Measurements from ENCODE around the gene PREX1. TPM values are rescaled to one million over a fixed set of nuclear protein-coding genes. Genes with fewer than 3 reads are reported as not detected.

The PREX1 gene
- total and polyA plus RNA-seq, 2 of the 4 experiments (the other 2 are of a cell fraction), result 0.67 to 0.72 TPM

DNA sequence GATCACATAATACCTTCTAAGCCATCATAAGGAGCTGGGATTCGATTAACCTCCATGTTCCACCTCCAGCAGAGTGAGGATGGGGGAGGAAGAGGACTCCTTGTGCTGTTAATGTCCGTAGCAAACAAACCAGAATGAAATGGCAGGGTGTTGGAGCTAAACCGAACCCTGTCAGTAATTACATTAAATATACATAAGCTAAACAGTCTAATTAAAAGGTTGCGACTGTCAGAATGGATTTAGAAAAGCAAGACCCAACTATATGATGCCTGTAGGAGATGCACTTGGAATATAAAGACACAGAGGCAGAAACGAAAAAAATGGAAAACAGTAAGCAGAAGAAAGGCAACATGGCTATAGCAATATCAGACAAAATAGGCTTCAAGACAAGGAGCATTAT, 13.2 kb downstream of the PREX1 start:
- H3K4ac ChIP-seq (ENCODE audit: low read depth, low read length), result no peak overlapping the region
- CTCF ChIA-PET, result no interaction called here

More for the DNA sequence above, 13.2 kb downstream of the PREX1 start:
- Histone ChIP-seq H2BK20ac (ENCODE audit: low read depth, low read length) (no peak overlapping the region), H3K14ac (replicated peaks; ENCODE audit: low read depth, low read length) (no peak overlapping the region), H4K91ac (ENCODE audit: insufficient read depth, low read depth, low read length) (no peak overlapping the region), H3K23ac (ENCODE audit: low read depth, low read length) (no peak overlapping the region), H2AFZ (replicated peaks; ENCODE audit: low read length, poor library complexity) (no peak overlapping the region), H2BK5ac (ENCODE audit: low read depth, low read length, poor library complexity, severe bottlenecking) (no peak overlapping the region), H2AK9ac (replicated peaks; ENCODE audit: low read depth, low read length, poor library complexity) (no peak overlapping the region), H3K4me1 (ENCODE audit: control insufficient read depth, insufficient read depth, low read length) (no peaks in the 10 kb centered on the region), H3K18ac (ENCODE audit: low read depth, low read length) (no peak overlapping the region), H3K4me2 (ENCODE audit: low read depth, low read length) (no peak overlapping the region), H3K36me3 (ENCODE audit: control insufficient read depth, insufficient read depth, low read length) (no peaks in the 10 kb centered on the region), H3K9me1 (ENCODE audit: insufficient read depth, low read length) (no peaks in the 10 kb centered on the region), H2BK120ac (ENCODE audit: low read depth, low read length) (no peak overlapping the region), H4K5ac (ENCODE audit: low read depth, low read length) (no peak overlapping the region), H2BK15ac (ENCODE audit: low read depth, low read length) (no peak overlapping the region), H4K8ac (ENCODE audit: low read depth in 2 of 2, low read length in 2 of 2) (no peak overlapping the region), H4K20me1 (ENCODE audit: insufficient read depth, low read length) (no peaks in the 10 kb centered on the region), H3K9me3 (ENCODE audit: control insufficient read depth, insufficient read depth, low read length) (no peaks in the 10 kb centered on the region), H3K79me1 (ENCODE audit: low read depth in 1 of 2, low read length in 2 of 2) (no peaks in the 10 kb centered on the region), H3K4me3 (ENCODE audit: insufficient read depth, low read depth, low read length) (no peak overlapping the region), H2AK5ac (ENCODE audit: low read depth, low read length) (no peak overlapping the region), H3K56ac (ENCODE audit: extremely low read depth, insufficient read depth, low read length) (no peak overlapping the region), H3K27me3 (ENCODE audit: control insufficient read depth, insufficient read depth, low read length) (peaks cover 3% of the 10 kb centered on the region; the same call in 1 of the 2 replicates), H3K9ac (ENCODE audit: low read depth, low read length) (no peak overlapping the region), H3K27ac (ENCODE audit: insufficient read depth, low read length) (no peak overlapping the region)
- intact Hi-C loops (cut with micrococcal nuclease) (no loop called here), in situ Hi-C loops (cut with MboI; ENCODE audit: low sequenced_read_pairs) (no loop called here), dilution Hi-C loops (cut with HindIII; ENCODE audit: low sequenced_read_pairs, unreplicated experiment) (no loop called here)
- ATAC-seq (ENCODE audit: low read depth) (no peak), DNase-seq (no peak)
- BruUV-seq (replicated peaks), result no TSS peak
- no peak for TF ChIP-seq RFX5 (IDR thresholded peaks at IDR 0.05; ENCODE audit: low read depth, low read length)
- no peak for TF ChIP-seq NFE2L2 (IDR thresholded peaks at IDR 0.05; ENCODE audit: low read depth, low read length)
- TF ChIP-seq RCOR1 (IDR thresholded peaks at IDR 0.05; ENCODE audit: insufficient replicate concordance, low read length), result no peak
- no peak for TF ChIP-seq CTCF (conservative IDR thresholded peaks at IDR 0.05; ENCODE audit: low read depth, low read length)
- TF ChIP-seq USF2 (IDR thresholded peaks at IDR 0.05; ENCODE audit: low read depth, low read length), result no peak
- POLR2A ChIA-PET (ENCODE audit: unreplicated experiment), result no interaction called here
- no CpG with 5 or more reads among the region's 5 CpGs for WGBS, 2 experiments (ENCODE audit: extremely low coverage in 2 of 2, insufficient read length in 1 of 2)
